ENCODE results near the gene SAMD13. TPM values are rescaled to one million over a fixed set of nuclear protein-coding genes. Genes with fewer than 3 reads are reported as not detected.

Gene SAMD13
- total RNA-seq, 1 donor from 2014 or later, result 0.93 TPM

DNA sequence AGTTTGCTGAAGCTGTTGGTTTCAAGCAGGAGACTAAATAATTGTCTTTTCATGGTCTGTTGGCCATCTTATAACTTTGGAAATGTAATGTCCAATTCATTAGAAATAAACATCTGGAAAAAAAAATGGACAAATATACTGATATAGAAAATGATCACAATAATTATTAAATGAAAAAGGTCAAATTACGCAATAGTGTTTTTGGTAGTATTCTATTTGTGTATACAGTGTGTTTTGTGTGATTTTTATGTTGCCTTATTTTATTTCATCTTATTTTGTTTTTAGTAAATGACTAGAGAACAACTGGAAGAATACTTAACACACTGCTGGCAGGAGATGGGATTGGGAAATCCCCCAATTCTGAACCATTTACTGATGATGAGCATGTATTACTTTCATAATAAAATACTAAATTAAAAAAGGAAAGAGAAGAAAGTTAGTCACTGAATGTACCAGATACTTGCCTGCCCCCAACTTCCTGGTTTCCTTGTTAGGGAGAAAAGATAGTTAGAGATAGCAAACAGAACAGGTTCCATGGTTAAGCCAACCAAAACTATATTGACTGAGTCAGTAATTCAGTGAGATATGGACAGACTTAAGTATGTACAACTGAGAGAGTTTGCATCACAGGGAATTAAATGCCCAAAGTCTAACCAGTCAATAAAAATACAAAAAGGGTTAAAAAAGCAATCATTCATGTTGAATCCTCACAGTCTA lies 24.0 kb upstream of the SAMD13 start:
- H3K36me3 ChIP-seq (ENCODE audit: insufficient read depth, low read length), result no peaks in the 10 kb centered on the region
- no peak overlapping the region for H3K27ac ChIP-seq (ENCODE audit: low read depth, low read length)
- no peak overlapping the region for H3K4me3 Mint-ChIP-seq (ENCODE audit: unreplicated experiment)
- H3K4me3 ChIP-seq (ENCODE audit: insufficient read depth, low read depth, low read length), result no peak overlapping the region
- DNase-seq (ENCODE audit: low read depth) (no peak), FAIRE-seq (no peak)
- no peak overlapping the region for H3K27ac Mint-ChIP-seq (ENCODE audit: unreplicated experiment)
- H3K27me3 Mint-ChIP-seq (ENCODE audit: low read depth, unreplicated experiment), result no peaks in the 10 kb centered on the region
- no peaks in the 10 kb centered on the region for H3K4me1 Mint-ChIP-seq (ENCODE audit: low read depth, unreplicated experiment)
- no peak overlapping the region for H2AFZ ChIP-seq (ENCODE audit: low read depth, low read length)
- no peaks in the 10 kb centered on the region for H3K36me3 Mint-ChIP-seq (ENCODE audit: low read depth, unreplicated experiment)
- no peaks in the 10 kb centered on the region for H3K9me3 Mint-ChIP-seq (ENCODE audit: unreplicated experiment)
- no peaks in the 10 kb centered on the region for H4K20me1 ChIP-seq (ENCODE audit: insufficient read depth, low read length)
- no peak overlapping the region for H3K9ac ChIP-seq (ENCODE audit: low read length)
- H3K9me3 ChIP-seq (ENCODE audit: insufficient read depth, low read depth, low read length), result no peaks in the 10 kb centered on the region
- no peaks in the 10 kb centered on the region for H3K27me3 ChIP-seq (ENCODE audit: insufficient read depth, low read length)
- no peaks in the 10 kb centered on the region for H3K79me2 ChIP-seq (ENCODE audit: insufficient read depth, low read length)
- TF ChIP-seq CTCF (IDR thresholded peaks at IDR 0.05; ENCODE audit: insufficient read depth, low read depth, low read length) (no peak), EZH2 (IDR thresholded peaks at IDR 0.05; ENCODE audit: insufficient read depth, low read length) (no peak)
- H3K4me2 ChIP-seq (ENCODE audit: low read length), result no peak overlapping the region
- H3K4me1 ChIP-seq (ENCODE audit: insufficient read depth, low read length), result no peaks in the 10 kb centered on the region

DNA sequence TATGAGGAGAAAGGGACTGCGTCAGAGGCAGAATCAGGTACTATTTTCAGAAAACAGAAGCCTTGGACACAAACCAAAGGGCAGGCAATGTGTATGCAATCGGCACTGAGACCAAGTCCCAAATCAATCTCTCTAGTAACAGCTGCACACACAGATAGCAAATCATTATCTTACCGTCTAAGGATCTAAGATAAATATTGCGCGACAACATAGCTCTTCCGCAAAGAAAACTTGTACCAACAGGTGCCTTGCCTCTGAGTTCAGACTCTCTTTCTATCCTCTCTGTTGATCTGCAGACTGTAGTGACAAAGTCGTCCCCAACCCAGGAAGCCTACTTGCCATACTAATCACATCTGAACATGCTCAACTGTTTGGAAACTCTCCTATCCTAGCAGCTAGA lies 22.6 kb upstream of the SAMD13 start:
- no peaks in the 10 kb centered on the region for H3K9me3 ChIP-seq (ENCODE audit: insufficient read depth, low read depth, low read length)
- no peaks in the 10 kb centered on the region for H3K9me3 Mint-ChIP-seq (ENCODE audit: unreplicated experiment)
- H3K27ac Mint-ChIP-seq (ENCODE audit: unreplicated experiment), result no peak overlapping the region
- no peak overlapping the region for H3K4me2 ChIP-seq (ENCODE audit: low read length)
- no peak overlapping the region for H3K27ac ChIP-seq (ENCODE audit: low read depth, low read length)
- no peaks in the 10 kb centered on the region for H3K36me3 ChIP-seq (ENCODE audit: insufficient read depth, low read length)
- H3K4me3 ChIP-seq (ENCODE audit: insufficient read depth, low read depth, low read length), result no peak overlapping the region
- TF ChIP-seq CTCF (IDR thresholded peaks at IDR 0.05; ENCODE audit: insufficient read depth, low read depth, low read length), result no peak
- H3K4me1 Mint-ChIP-seq (ENCODE audit: low read depth, unreplicated experiment), result peaks cover 5% of the 10 kb centered on the region
- H3K27me3 Mint-ChIP-seq (ENCODE audit: low read depth, unreplicated experiment), result no peaks in the 10 kb centered on the region
- no peak overlapping the region for H3K4me3 Mint-ChIP-seq (ENCODE audit: unreplicated experiment)
- no peak overlapping the region for H3K9ac ChIP-seq (ENCODE audit: low read length)
- DNase-seq (ENCODE audit: low read depth) (no peak), FAIRE-seq (no peak)
- H4K20me1 ChIP-seq (ENCODE audit: insufficient read depth, low read length), result no peaks in the 10 kb centered on the region
- no peaks in the 10 kb centered on the region for H3K27me3 ChIP-seq (ENCODE audit: insufficient read depth, low read length)
- no peaks in the 10 kb centered on the region for H3K4me1 ChIP-seq (ENCODE audit: insufficient read depth, low read length)
- H2AFZ ChIP-seq (ENCODE audit: low read depth, low read length), result no peak overlapping the region
- no peaks in the 10 kb centered on the region for H3K79me2 ChIP-seq (ENCODE audit: insufficient read depth, low read length)
- H3K36me3 Mint-ChIP-seq (ENCODE audit: low read depth, unreplicated experiment), result no peaks in the 10 kb centered on the region

- no peaks in the 10 kb centered on the region for H3K27me3 Mint-ChIP-seq (ENCODE audit: low read depth, unreplicated experiment)
- H3K36me3 Mint-ChIP-seq (ENCODE audit: low read depth, unreplicated experiment), result no peaks in the 10 kb centered on the region
- H3K4me3 Mint-ChIP-seq (ENCODE audit: unreplicated experiment), result no peak overlapping the region
- H3K27ac ChIP-seq (ENCODE audit: low read depth, low read length), result no peak overlapping the region
- no peak overlapping the region for H3K4me2 ChIP-seq (ENCODE audit: low read length)
- no peaks in the 10 kb centered on the region for H3K36me3 ChIP-seq (ENCODE audit: insufficient read depth, low read length)
- TF ChIP-seq CTCF (IDR thresholded peaks at IDR 0.05; ENCODE audit: insufficient read depth, low read depth, low read length) (no peak), EZH2 (IDR thresholded peaks at IDR 0.05; ENCODE audit: insufficient read depth, low read length) (no peak)
- H3K4me1 Mint-ChIP-seq (ENCODE audit: low read depth, unreplicated experiment), result peaks cover 5% of the 10 kb centered on the region
- no peaks in the 10 kb centered on the region for H3K27me3 ChIP-seq (ENCODE audit: insufficient read depth, low read length)
- H3K9me3 ChIP-seq (ENCODE audit: insufficient read depth, low read depth, low read length), result no peaks in the 10 kb centered on the region
- H3K4me3 ChIP-seq (ENCODE audit: insufficient read depth, low read depth, low read length), result no peak overlapping the region
- H3K4me1 ChIP-seq (ENCODE audit: insufficient read depth, low read length), result no peaks in the 10 kb centered on the region
- DNase-seq (ENCODE audit: low read depth) (no peak), FAIRE-seq (no peak)
- H3K9me3 Mint-ChIP-seq (ENCODE audit: unreplicated experiment), result peaks cover 5% of the 10 kb centered on the region
- H3K27ac Mint-ChIP-seq (ENCODE audit: unreplicated experiment), result no peak overlapping the region
- H3K79me2 ChIP-seq (ENCODE audit: insufficient read depth, low read length), result no peaks in the 10 kb centered on the region
- H3K9ac ChIP-seq (ENCODE audit: low read length), result no peak overlapping the region
- H4K20me1 ChIP-seq (ENCODE audit: insufficient read depth, low read length), result no peaks in the 10 kb centered on the region
- no peak overlapping the region for H2AFZ ChIP-seq (ENCODE audit: low read depth, low read length)
Observed at GRCh38 chr1:84280912-84281311, 20.6 kb upstream of the SAMD13 start.
